Uterus (tissue), 2 donors: ENCODE results near the gene GALNT4.

Experiments used
- POLR2A ChIP-seq, 2 donors: fragments of 450-650 bp; IDR thresholded peaks; one replicate each; pipeline ENCODE4 v1.6.1; 2016; ENCODE audit warnings: antibody characterized with exemption in 2 of 2, mild to moderate bottlenecking in 1 of 2, moderate library complexity in 1 of 2
- TF ChIP-seq, protein P1 (sequence below), 4 experiments: fragments of 200-600 bp in 2 of 4; fragments of 450-650 bp in 2 of 4; sonication (generic) in 2 of 4; IDR thresholded peaks; one replicate each; pipeline ENCODE4 v1.5.1; 2016 to 2019; ENCODE audit warnings: antibody characterized with exemption in 4 of 4, mild to moderate bottlenecking in 2 of 4, moderate library complexity in 1 of 4

GRCh38 chr12:89544681-89545184, 20.1 kb upstream of the GALNT4 start:
- TF ChIP-seq, protein P1, sequence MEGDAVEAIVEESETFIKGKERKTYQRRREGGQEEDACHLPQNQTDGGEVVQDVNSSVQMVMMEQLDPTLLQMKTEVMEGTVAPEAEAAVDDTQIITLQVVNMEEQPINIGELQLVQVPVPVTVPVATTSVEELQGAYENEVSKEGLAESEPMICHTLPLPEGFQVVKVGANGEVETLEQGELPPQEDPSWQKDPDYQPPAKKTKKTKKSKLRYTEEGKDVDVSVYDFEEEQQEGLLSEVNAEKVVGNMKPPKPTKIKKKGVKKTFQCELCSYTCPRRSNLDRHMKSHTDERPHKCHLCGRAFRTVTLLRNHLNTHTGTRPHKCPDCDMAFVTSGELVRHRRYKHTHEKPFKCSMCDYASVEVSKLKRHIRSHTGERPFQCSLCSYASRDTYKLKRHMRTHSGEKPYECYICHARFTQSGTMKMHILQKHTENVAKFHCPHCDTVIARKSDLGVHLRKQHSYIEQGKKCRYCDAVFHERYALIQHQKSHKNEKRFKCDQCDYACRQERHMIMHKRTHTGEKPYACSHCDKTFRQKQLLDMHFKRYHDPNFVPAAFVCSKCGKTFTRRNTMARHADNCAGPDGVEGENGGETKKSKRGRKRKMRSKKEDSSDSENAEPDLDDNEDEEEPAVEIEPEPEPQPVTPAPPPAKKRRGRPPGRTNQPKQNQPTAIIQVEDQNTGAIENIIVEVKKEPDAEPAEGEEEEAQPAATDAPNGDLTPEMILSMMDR (IDR thresholded peaks at IDR 0.05), result no peak
- no peak for TF ChIP-seq POLR2A (IDR thresholded peaks at IDR 0.05)
